ENCODE measurements around the gene SLC7A6.

SLC7A6 gene

GRCh38 chr16:68306633-68307032 lies 42.3 kb downstream of the SLC7A6 start:
- Histone ChIP-seq H3K9me3 (ENCODE audit: insufficient read depth, low read depth, low read length) (no peaks in the 10 kb centered on the region), H3F3A (ENCODE audit: low read depth) (no peaks in the 10 kb centered on the region), H3K4me3 (ENCODE audit: low read length, poor library complexity, severe bottlenecking) (no peak overlapping the region), H3K27me3 (ENCODE audit: insufficient read depth, low read length, poor library complexity, severe bottlenecking) (no peaks in the 10 kb centered on the region), H3K79me2 (ENCODE audit: insufficient read depth, low read length) (peaks cover 59% of the 10 kb centered on the region), H3K9me2 (replicated peaks; ENCODE audit: low read depth, low read length) (no peaks in the 10 kb centered on the region), H4K20me1 (ENCODE audit: insufficient read depth, low read length, poor library complexity, severe bottlenecking) (peaks cover 23% of the 10 kb centered on the region), H3K9ac (ENCODE audit: low read depth, low read length, poor library complexity, severe bottlenecking) (peak overlapping the region; percentile 19), H3K36me3 (ENCODE audit: insufficient read depth, low read length) (peaks cover 40% of the 10 kb centered on the region), H3K4me2 (ENCODE audit: low read depth, low read length, poor library complexity, severe bottlenecking) (peak overlapping the region; percentile 22), H3K4me1 (ENCODE audit: insufficient read depth, low read length, poor library complexity, severe bottlenecking) (peaks cover 19% of the 10 kb centered on the region), H2AFZ (ENCODE audit: low read length) (no peak overlapping the region)
- TF ChIP-seq EZH2phosphoT487 (IDR thresholded peaks at IDR 0.05; ENCODE audit: borderline replicate concordance) (no peak), CTCF (conservative IDR thresholded peaks at IDR 0.05; ENCODE audit: low read length) (no peak)

DNA sequence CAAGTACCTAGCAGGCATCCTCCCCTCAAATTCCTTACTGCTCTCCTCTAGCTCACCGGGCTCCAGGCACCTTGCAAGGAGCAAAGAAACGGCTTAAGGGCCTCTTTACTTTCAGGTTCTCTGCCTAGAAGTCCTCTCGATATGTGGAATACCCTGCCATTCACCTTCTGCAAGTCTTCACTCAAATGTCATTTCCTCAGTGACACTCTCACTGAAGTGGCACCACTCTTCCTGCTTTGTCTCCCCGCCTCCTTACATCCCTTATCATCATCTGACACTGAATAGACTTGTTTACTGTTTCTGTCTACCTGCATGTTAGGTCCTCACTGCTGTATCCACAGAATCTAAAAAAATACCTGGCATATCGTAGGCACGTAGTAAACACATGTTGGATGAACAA lies 45.5 kb downstream of the SLC7A6 start:
- no peak for TF ChIP-seq CTCF (conservative IDR thresholded peaks at IDR 0.05; ENCODE audit: low read length)
- no peak for TF ChIP-seq EZH2phosphoT487 (IDR thresholded peaks at IDR 0.05; ENCODE audit: borderline replicate concordance)
- Histone ChIP-seq H3F3A (ENCODE audit: low read depth) (no peaks in the 10 kb centered on the region), H3K4me3 (ENCODE audit: low read length, poor library complexity, severe bottlenecking) (peak overlapping the region; percentile 98), H3K27me3 (ENCODE audit: insufficient read depth, low read length, poor library complexity, severe bottlenecking) (no peaks in the 10 kb centered on the region), H3K9me3 (ENCODE audit: insufficient read depth, low read depth, low read length) (no peaks in the 10 kb centered on the region), H3K9me2 (replicated peaks; ENCODE audit: low read depth, low read length) (no peaks in the 10 kb centered on the region), H3K9ac (ENCODE audit: low read depth, low read length, poor library complexity, severe bottlenecking) (peak overlapping the region; percentile 83), H4K20me1 (ENCODE audit: insufficient read depth, low read length, poor library complexity, severe bottlenecking) (peaks cover 23% of the 10 kb centered on the region), H3K36me3 (ENCODE audit: insufficient read depth, low read length) (peaks cover 15% of the 10 kb centered on the region; the same call in 1 of the 2 replicates), H3K4me1 (ENCODE audit: insufficient read depth, low read length, poor library complexity, severe bottlenecking) (peaks cover 27% of the 10 kb centered on the region), H3K79me2 (ENCODE audit: insufficient read depth, low read length) (peaks cover 88% of the 10 kb centered on the region), H3K4me2 (ENCODE audit: low read depth, low read length, poor library complexity, severe bottlenecking) (peak overlapping the region; percentile 97), H2AFZ (ENCODE audit: low read length) (0 out of 2 replicates have a peak overlapping the region, but pooled peaks have one; percentile 75)

GRCh38 chr16:68310437-68310773 lies 46.1 kb downstream of the SLC7A6 start:
- Histone ChIP-seq H3F3A (ENCODE audit: low read depth) (no peaks in the 10 kb centered on the region), H3K36me3 (ENCODE audit: insufficient read depth, low read length) (peaks cover 9% of the 10 kb centered on the region; the same call in 1 of the 2 replicates), H3K9me2 (replicated peaks; ENCODE audit: low read depth, low read length) (no peaks in the 10 kb centered on the region), H3K79me2 (ENCODE audit: insufficient read depth, low read length) (peaks cover 90% of the 10 kb centered on the region), H2AFZ (ENCODE audit: low read length) (peak overlapping the region; percentile 75), H3K9ac (ENCODE audit: low read depth, low read length, poor library complexity, severe bottlenecking) (peak overlapping the region; percentile 83), H3K9me3 (ENCODE audit: insufficient read depth, low read depth, low read length) (no peaks in the 10 kb centered on the region), H3K4me1 (ENCODE audit: insufficient read depth, low read length, poor library complexity, severe bottlenecking) (peaks cover 27% of the 10 kb centered on the region), H3K27me3 (ENCODE audit: insufficient read depth, low read length, poor library complexity, severe bottlenecking) (no peaks in the 10 kb centered on the region), H4K20me1 (ENCODE audit: insufficient read depth, low read length, poor library complexity, severe bottlenecking) (peaks cover 22% of the 10 kb centered on the region), H3K4me2 (ENCODE audit: low read depth, low read length, poor library complexity, severe bottlenecking) (peak overlapping the region; percentile 97), H3K4me3 (ENCODE audit: low read length, poor library complexity, severe bottlenecking) (peak overlapping the region; percentile 98)
- TF ChIP-seq CTCF (conservative IDR thresholded peaks at IDR 0.05; ENCODE audit: low read length) (no peak), EZH2phosphoT487 (IDR thresholded peaks at IDR 0.05; ENCODE audit: borderline replicate concordance) (no peak)
